ENCODE measurements around the gene UROC1.

The UROC1 gene

GRCh38 chr3:126466886-126467610 lies 50.5 kb downstream of the UROC1 start:
- Histone ChIP-seq H3K23ac (ENCODE audit: low read length in 2 of 2) (no peak overlapping the region), H2BK15ac (ENCODE audit: low read depth, poor library complexity, severe bottlenecking) (no peak overlapping the region), H3K9ac (ENCODE audit: low read length) (no peak overlapping the region), H2AK5ac (ENCODE audit: low read length, severe bottlenecking) (no peak overlapping the region), H3K4me1 (ENCODE audit: control insufficient read depth, insufficient read depth, low read depth, low read length) (peaks cover 6% of the 10 kb centered on the region), H3K27me3 (ENCODE audit: control insufficient read depth in 1 of 2, insufficient read depth in 1 of 2, low read length in 2 of 2) (no peaks in the 10 kb centered on the region), H4K91ac (ENCODE audit: low read length) (no peak overlapping the region), H4K8ac (ENCODE audit: low read length) (no peak overlapping the region), H2AFZ (ENCODE audit: low read depth, low read length) (no peak overlapping the region), H3K18ac (ENCODE audit: low read depth in 1 of 2, low read length in 2 of 2) (no peak overlapping the region), H3K4me3 (ENCODE audit: insufficient read depth in 1 of 2, low read depth in 1 of 2, low read length in 2 of 2) (no peak overlapping the region), H3K79me1 (replicated peaks; ENCODE audit: low read length, poor library complexity, severe bottlenecking) (peaks cover 69% of the 10 kb centered on the region), H3K4ac (ENCODE audit: low read depth in 1 of 2, low read length in 2 of 2) (no peak overlapping the region), H2BK120ac (ENCODE audit: low read depth, low read length) (no peak overlapping the region), H2BK5ac (ENCODE audit: low read depth, low read length, poor library complexity, severe bottlenecking) (no peak overlapping the region), H3K14ac (ENCODE audit: low read length in 2 of 2) (no peak overlapping the region), H3K36me3 (ENCODE audit: control insufficient read depth in 1 of 2, insufficient read depth in 2 of 2, low read depth in 1 of 2, low read length in 2 of 2) (peaks cover 72 to 96% of the 10 kb centered on the region in 2 experiments), H3K27ac (ENCODE audit: low read length, poor library complexity, severe bottlenecking) (no peak overlapping the region), H3K9me3 (ENCODE audit: control insufficient read depth, low read length) (no peaks in the 10 kb centered on the region), H2BK12ac (ENCODE audit: low read length in 2 of 2) (no peak overlapping the region), H3K4me2 (ENCODE audit: low read length, poor library complexity, severe bottlenecking) (no peak overlapping the region)
- 98% methylated on average over 18 of the region's 19 CpGs for WGBS
- DNase-seq, result no peak

GRCh38 chr3:126465928-126466544 lies 51.5 kb downstream of the UROC1 start:
- no peak for DNase-seq
- Histone ChIP-seq H2BK15ac (ENCODE audit: low read depth, poor library complexity, severe bottlenecking) (no peak overlapping the region), H2BK120ac (ENCODE audit: low read depth, low read length) (no peak overlapping the region), H3K27ac (ENCODE audit: low read length, poor library complexity, severe bottlenecking) (no peak overlapping the region), H3K9me3 (ENCODE audit: control insufficient read depth, low read length) (no peaks in the 10 kb centered on the region), H2BK5ac (ENCODE audit: low read depth, low read length, poor library complexity, severe bottlenecking) (no peak overlapping the region), H3K4me3 (ENCODE audit: insufficient read depth in 1 of 2, low read depth in 1 of 2, low read length in 2 of 2) (no peak overlapping the region), H3K79me1 (replicated peaks; ENCODE audit: low read length, poor library complexity, severe bottlenecking) (peaks cover 74% of the 10 kb centered on the region), H3K36me3 (ENCODE audit: control insufficient read depth in 1 of 2, insufficient read depth in 2 of 2, low read depth in 1 of 2, low read length in 2 of 2) (peaks cover 81 to 97% of the 10 kb centered on the region in 2 experiments), H2BK12ac (ENCODE audit: low read length in 2 of 2) (no peak overlapping the region), H3K27me3 (ENCODE audit: control insufficient read depth in 1 of 2, insufficient read depth in 1 of 2, low read length in 2 of 2) (no peaks in the 10 kb centered on the region), H3K4ac (ENCODE audit: low read depth in 1 of 2, low read length in 2 of 2) (no peak overlapping the region), H3K4me2 (ENCODE audit: low read length, poor library complexity, severe bottlenecking) (no peak overlapping the region), H3K9ac (ENCODE audit: low read length) (no peak overlapping the region), H4K8ac (ENCODE audit: low read length) (no peak overlapping the region), H3K4me1 (ENCODE audit: control insufficient read depth, insufficient read depth, low read depth, low read length) (peaks cover 5% of the 10 kb centered on the region), H2AK5ac (ENCODE audit: low read length, severe bottlenecking) (no peak overlapping the region), H3K18ac (ENCODE audit: low read depth in 1 of 2, low read length in 2 of 2) (no peak overlapping the region), H3K23ac (ENCODE audit: low read length in 2 of 2) (no peak overlapping the region), H2AFZ (ENCODE audit: low read depth, low read length) (no peak overlapping the region), H3K14ac (ENCODE audit: low read length in 2 of 2) (no peak overlapping the region), H4K91ac (ENCODE audit: low read length) (no peak overlapping the region)
- 95% methylated on average over 16 of the region's 16 CpGs for WGBS

GRCh38 chr3:126464997-126465396 lies 52.6 kb downstream of the UROC1 start:
- no peak overlapping the region for H3K23ac ChIP-seq (ENCODE audit: low read length in 2 of 2)
- peaks cover 81 to 96% of the 10 kb centered on the region in 2 experiments for H3K36me3 ChIP-seq (ENCODE audit: control insufficient read depth in 1 of 2, insufficient read depth in 2 of 2, low read depth in 1 of 2, low read length in 2 of 2)
- no peak overlapping the region for H2AK5ac ChIP-seq (ENCODE audit: low read length, severe bottlenecking)
- DNase-seq, result no peak
- peaks cover 72% of the 10 kb centered on the region for H3K79me1 ChIP-seq (replicated peaks; ENCODE audit: low read length, poor library complexity, severe bottlenecking)
- no peak overlapping the region for H3K14ac ChIP-seq (ENCODE audit: low read length in 2 of 2)
- H3K4me2 ChIP-seq (ENCODE audit: low read length, poor library complexity, severe bottlenecking), result no peak overlapping the region
- no peak overlapping the region for H2BK5ac ChIP-seq (ENCODE audit: low read depth, low read length, poor library complexity, severe bottlenecking)
- H2AFZ ChIP-seq (ENCODE audit: low read depth, low read length), result no peak overlapping the region
- no peak overlapping the region for H3K27ac ChIP-seq (ENCODE audit: low read length, poor library complexity, severe bottlenecking)
- H2BK12ac ChIP-seq (ENCODE audit: low read length in 2 of 2), result no peak overlapping the region
- peaks cover 5% of the 10 kb centered on the region for H3K4me1 ChIP-seq (ENCODE audit: control insufficient read depth, insufficient read depth, low read depth, low read length)
- H3K18ac ChIP-seq (ENCODE audit: low read depth in 1 of 2, low read length in 2 of 2), result no peak overlapping the region
- no peaks in the 10 kb centered on the region for H3K9me3 ChIP-seq (ENCODE audit: control insufficient read depth, low read length)
- no peaks in the 10 kb centered on the region for H3K27me3 ChIP-seq (ENCODE audit: control insufficient read depth in 1 of 2, insufficient read depth in 1 of 2, low read length in 2 of 2)
- no peak overlapping the region for H2BK15ac ChIP-seq (ENCODE audit: low read depth, poor library complexity, severe bottlenecking)
- H3K9ac ChIP-seq (ENCODE audit: low read length), result no peak overlapping the region
- H4K8ac ChIP-seq (ENCODE audit: low read length), result no peak overlapping the region
- H4K91ac ChIP-seq (ENCODE audit: low read length), result no peak overlapping the region
- 98% methylated on average over 8 of the region's 11 CpGs for WGBS
- H3K4ac ChIP-seq (ENCODE audit: low read depth in 1 of 2, low read length in 2 of 2), result no peak overlapping the region
- no peak overlapping the region for H3K4me3 ChIP-seq (ENCODE audit: insufficient read depth in 1 of 2, low read depth in 1 of 2, low read length in 2 of 2)
- H2BK120ac ChIP-seq (ENCODE audit: low read depth, low read length), result no peak overlapping the region

- H3K4me1 ChIP-seq (ENCODE audit: control insufficient read depth, insufficient read depth, low read depth, low read length), result peaks cover 4% of the 10 kb centered on the region
- no peak overlapping the region for H3K9ac ChIP-seq (ENCODE audit: low read length)
- no peak overlapping the region for H3K23ac ChIP-seq (ENCODE audit: low read length in 2 of 2)
- H3K14ac ChIP-seq (ENCODE audit: low read length in 2 of 2), result no peak overlapping the region
- H3K4me2 ChIP-seq (ENCODE audit: low read length, poor library complexity, severe bottlenecking), result no peak overlapping the region
- no peak overlapping the region for H2BK15ac ChIP-seq (ENCODE audit: low read depth, poor library complexity, severe bottlenecking)
- no peaks in the 10 kb centered on the region for H3K27me3 ChIP-seq (ENCODE audit: control insufficient read depth in 1 of 2, insufficient read depth in 1 of 2, low read length in 2 of 2)
- no peak overlapping the region for H3K27ac ChIP-seq (ENCODE audit: low read length, poor library complexity, severe bottlenecking)
- H3K18ac ChIP-seq (ENCODE audit: low read depth in 1 of 2, low read length in 2 of 2), result no peak overlapping the region
- no peak overlapping the region for H3K4me3 ChIP-seq (ENCODE audit: insufficient read depth in 1 of 2, low read depth in 1 of 2, low read length in 2 of 2)
- no peak overlapping the region for H4K91ac ChIP-seq (ENCODE audit: low read length)
- H3K79me1 ChIP-seq (replicated peaks; ENCODE audit: low read length, poor library complexity, severe bottlenecking), result peaks cover 72% of the 10 kb centered on the region
- no peak overlapping the region for H2BK120ac ChIP-seq (ENCODE audit: low read depth, low read length)
- H3K4ac ChIP-seq (ENCODE audit: low read depth in 1 of 2, low read length in 2 of 2), result no peak overlapping the region
- H3K36me3 ChIP-seq (ENCODE audit: control insufficient read depth in 1 of 2, insufficient read depth in 2 of 2, low read depth in 1 of 2, low read length in 2 of 2), result peaks cover 81 to 96% of the 10 kb centered on the region in 2 experiments
- DNase-seq, result no peak
- WGBS, result 94% methylated on average over 4 of the region's 4 CpGs
- H2AFZ ChIP-seq (ENCODE audit: low read depth, low read length), result no peak overlapping the region
- no peaks in the 10 kb centered on the region for H3K9me3 ChIP-seq (ENCODE audit: control insufficient read depth, low read length)
- no peak overlapping the region for H2BK12ac ChIP-seq (ENCODE audit: low read length in 2 of 2)
- H4K8ac ChIP-seq (ENCODE audit: low read length), result no peak overlapping the region
- H2BK5ac ChIP-seq (ENCODE audit: low read depth, low read length, poor library complexity, severe bottlenecking), result no peak overlapping the region
- no peak overlapping the region for H2AK5ac ChIP-seq (ENCODE audit: low read length, severe bottlenecking)
Measured at GRCh38 chr3:126464494-126464893, 53.1 kb downstream of the UROC1 start.
